Transverse colon (tissue), 3 donors: ENCODE measurements around the gene TMEM175.

Experiments used
- CTCF ChIP-seq, 5 experiments: fragments of 200-600 bp in 3 of 5; fragments of 450-650 bp in 2 of 5; sonication (generic) in 3 of 5; IDR thresholded peaks; 1 replicate in 2 of 5; 2 replicates in 3 of 5; pipeline ENCODE4 v1.5.1; 2016 to 2017; ENCODE audit warnings: antibody characterized with exemption in 5 of 5, inconsistent platforms in 3 of 5, mild to moderate bottlenecking in 2 of 5, moderate library complexity in 1 of 5
- EP300 ChIP-seq: sonication (generic); formaldehyde crosslinking; IDR thresholded peaks from one replicate; pipeline ENCODE4 v1.6.1; 2017; ENCODE audit warnings: antibody characterized with exemption, low read depth
- POLR2A ChIP-seq: fragments of 450-650 bp; IDR thresholded peaks from one replicate; pipeline ENCODE4 v1.6.1; 2016; ENCODE audit warnings: antibody characterized with exemption, mild to moderate bottlenecking, moderate library complexity

GRCh38 chr4:921830-922331, 10.4 kb upstream of the TMEM175 start:
- TF ChIP-seq CTCF (IDR thresholded peaks at IDR 0.05): no peak
- TF ChIP-seq EP300: no peak
- no peak for TF ChIP-seq POLR2A
